WTC11 (cell line): Measurements from ENCODE around the gene RSPH3. TPM values are rescaled to one million over a fixed set of nuclear protein-coding genes. Genes with fewer than 3 reads are reported as not detected.

Experiments
- ATAC-seq: fragments of 200-7000 bp; cut with Tn5 transposase; 2 replicates; pipeline ENCODE4 v1.10.0; 2021; ENCODE audit warnings: mild to moderate bottlenecking, moderate library complexity
- CTCF ChIA-PET: fragments of 300-600 bp; sonication (Branson Sonifier 250); formaldehyde crosslinking; loops from one replicate; lab custom pipeline; 2021; ENCODE audit warnings: antibody characterized with exemption; lab: Charles Lee
- POLR2A ChIA-PET: fragments of 350-600 bp; sonication (Branson Sonifier 250); formaldehyde crosslinking; loops from one replicate; lab custom pipeline; 2021; ENCODE audit warnings: antibody characterized with exemption; lab: Charles Lee
- DNase-seq: peaks from one replicate; pipeline ENCODE4 v3.0.0; 2021; ENCODE audit warnings: low spot score
- H3K27ac Mint-ChIP-seq: 2 replicates; pipeline ENCODE4 v1.8.0; 2021; ENCODE audit warnings: mixed read lengths
- H3K27me3 Mint-ChIP-seq: 2 replicates; pipeline ENCODE4 v1.8.0; 2021; ENCODE audit warnings: low read depth, mild to moderate bottlenecking, moderate library complexity, mixed read lengths
- H3K36me3 Mint-ChIP-seq: 2 replicates; pipeline ENCODE4 v1.8.0; 2021; ENCODE audit warnings: mixed read lengths
- H3K4me1 Mint-ChIP-seq: 2 replicates; pipeline ENCODE4 v1.8.0; 2022; ENCODE audit warnings: mixed read lengths
- H3K4me3 Mint-ChIP-seq: 2 replicates; pipeline ENCODE4 v1.8.0; 2021; ENCODE audit warnings: mild to moderate bottlenecking, moderate library complexity, mixed read lengths
- H3K9me3 Mint-ChIP-seq: 2 replicates; pipeline ENCODE4 v1.8.0; 2021; ENCODE audit warnings: mixed read lengths
- ATF1 ChIP-seq: sonication (generic); formaldehyde crosslinking; IDR thresholded peaks from 2 replicates; pipeline ENCODE4 v1.8.1; 2023; ENCODE audit warnings: mild to moderate bottlenecking, moderate library complexity, missing genetic modification reagents
- CTCF ChIP-seq: fragments of 200-600 bp; IDR thresholded peaks from 2 replicates; pipeline ENCODE4 v1.8.0; 2022; ENCODE audit warnings: antibody characterized with exemption
- FOXP1 ChIP-seq: sonication (generic); formaldehyde crosslinking; IDR thresholded peaks from 2 replicates; pipeline ENCODE4 v1.8.0; 2022; ENCODE audit warnings: missing genetic modification reagents, mild to moderate bottlenecking, moderate library complexity, borderline replicate concordance
- GRHL2 ChIP-seq: fragments of 250-450 bp; sonication (Bioruptor Pico); IDR thresholded peaks from 2 replicates; pipeline ENCODE4 v1.8.0; 2022; ENCODE audit warnings: mild to moderate bottlenecking, moderate library complexity; ENCODE audit not compliant: insufficient replicate concordance, severe bottlenecking
- NFE2L1 ChIP-seq: sonication (generic); formaldehyde crosslinking; IDR thresholded peaks from 2 replicates; pipeline ENCODE4 v1.8.1; 2023; ENCODE audit warnings: missing genetic modification reagents
- PREB ChIP-seq: sonication (generic); formaldehyde crosslinking; IDR thresholded peaks from 2 replicates; pipeline ENCODE4 v1.8.1; 2022; ENCODE audit warnings: mild to moderate bottlenecking, missing genetic modification reagents, moderate library complexity, borderline replicate concordance
- STAT6 ChIP-seq: sonication (generic); formaldehyde crosslinking; conservative IDR thresholded peaks from 2 replicates; pipeline ENCODE4 v1.8.1; 2023; ENCODE audit warnings: mild to moderate bottlenecking, low read depth, missing genetic modification reagents, moderate library complexity
- TCF7 ChIP-seq: sonication (generic); formaldehyde crosslinking; IDR thresholded peaks from 2 replicates; pipeline ENCODE4 v1.8.0; 2022; ENCODE audit warnings: mild to moderate bottlenecking, low read depth, missing genetic modification reagents, moderate library complexity
- ZNF416 ChIP-seq: fragments of 250-450 bp; sonication (Bioruptor Pico); IDR thresholded peaks from 2 replicates; pipeline ENCODE4 v1.9.0; 2021; ENCODE audit warnings: mild to moderate bottlenecking, inconsistent platforms
- total RNA-seq: library from RNA; stranded (reverse); gene quantifications from 3 replicates; pipeline ENCODE4 v1.2.3, GENCODE V29; 2021
- TF ChIP-seq, protein P1 (sequence below): fragments of 250-450 bp; sonication (Bioruptor Pico); IDR thresholded peaks from 2 replicates; pipeline ENCODE4 v1.9.0; 2021; ENCODE audit warnings: mild to moderate bottlenecking, borderline replicate concordance
- TF ChIP-seq, protein P2 (sequence below): sonication (generic); formaldehyde crosslinking; IDR thresholded peaks from 2 replicates; pipeline ENCODE4 v1.8.1; 2023; ENCODE audit warnings: mild to moderate bottlenecking, moderate library complexity, missing genetic modification reagents
- TF ChIP-seq, protein P3 (sequence below): sonication (generic); formaldehyde crosslinking; IDR thresholded peaks from 2 replicates; pipeline ENCODE4 v1.8.1; 2023; ENCODE audit warnings: mild to moderate bottlenecking, missing genetic modification reagents

The RSPH3 gene
- total RNA-seq, 1 experiment from 2014 or later: 3.2 TPM

- TF ChIP-seq PREB (CRISPR knock-in tag): no peak
- TF ChIP-seq, protein P1, sequence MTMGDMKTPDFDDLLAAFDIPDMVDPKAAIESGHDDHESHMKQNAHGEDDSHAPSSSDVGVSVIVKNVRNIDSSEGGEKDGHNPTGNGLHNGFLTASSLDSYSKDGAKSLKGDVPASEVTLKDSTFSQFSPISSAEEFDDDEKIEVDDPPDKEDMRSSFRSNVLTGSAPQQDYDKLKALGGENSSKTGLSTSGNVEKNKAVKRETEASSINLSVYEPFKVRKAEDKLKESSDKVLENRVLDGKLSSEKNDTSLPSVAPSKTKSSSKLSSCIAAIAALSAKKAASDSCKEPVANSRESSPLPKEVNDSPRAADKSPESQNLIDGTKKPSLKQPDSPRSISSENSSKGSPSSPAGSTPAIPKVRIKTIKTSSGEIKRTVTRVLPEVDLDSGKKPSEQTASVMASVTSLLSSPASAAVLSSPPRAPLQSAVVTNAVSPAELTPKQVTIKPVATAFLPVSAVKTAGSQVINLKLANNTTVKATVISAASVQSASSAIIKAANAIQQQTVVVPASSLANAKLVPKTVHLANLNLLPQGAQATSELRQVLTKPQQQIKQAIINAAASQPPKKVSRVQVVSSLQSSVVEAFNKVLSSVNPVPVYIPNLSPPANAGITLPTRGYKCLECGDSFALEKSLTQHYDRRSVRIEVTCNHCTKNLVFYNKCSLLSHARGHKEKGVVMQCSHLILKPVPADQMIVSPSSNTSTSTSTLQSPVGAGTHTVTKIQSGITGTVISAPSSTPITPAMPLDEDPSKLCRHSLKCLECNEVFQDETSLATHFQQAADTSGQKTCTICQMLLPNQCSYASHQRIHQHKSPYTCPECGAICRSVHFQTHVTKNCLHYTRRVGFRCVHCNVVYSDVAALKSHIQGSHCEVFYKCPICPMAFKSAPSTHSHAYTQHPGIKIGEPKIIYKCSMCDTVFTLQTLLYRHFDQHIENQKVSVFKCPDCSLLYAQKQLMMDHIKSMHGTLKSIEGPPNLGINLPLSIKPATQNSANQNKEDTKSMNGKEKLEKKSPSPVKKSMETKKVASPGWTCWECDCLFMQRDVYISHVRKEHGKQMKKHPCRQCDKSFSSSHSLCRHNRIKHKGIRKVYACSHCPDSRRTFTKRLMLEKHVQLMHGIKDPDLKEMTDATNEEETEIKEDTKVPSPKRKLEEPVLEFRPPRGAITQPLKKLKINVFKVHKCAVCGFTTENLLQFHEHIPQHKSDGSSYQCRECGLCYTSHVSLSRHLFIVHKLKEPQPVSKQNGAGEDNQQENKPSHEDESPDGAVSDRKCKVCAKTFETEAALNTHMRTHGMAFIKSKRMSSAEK (CRISPR knock-in tag): no peak
- no peak for TF ChIP-seq ATF1 (CRISPR knock-in tag)
- no peak for TF ChIP-seq ZNF416 (CRISPR knock-in tag)
Measured at GRCh38 chr6:158978757-158979156, 21.2 kb downstream of the RSPH3 start (continued).

- TF ChIP-seq GRHL2 (no peak), FOXP1 (CRISPR knock-in tag) (no peak)
- TF ChIP-seq, protein P2, sequence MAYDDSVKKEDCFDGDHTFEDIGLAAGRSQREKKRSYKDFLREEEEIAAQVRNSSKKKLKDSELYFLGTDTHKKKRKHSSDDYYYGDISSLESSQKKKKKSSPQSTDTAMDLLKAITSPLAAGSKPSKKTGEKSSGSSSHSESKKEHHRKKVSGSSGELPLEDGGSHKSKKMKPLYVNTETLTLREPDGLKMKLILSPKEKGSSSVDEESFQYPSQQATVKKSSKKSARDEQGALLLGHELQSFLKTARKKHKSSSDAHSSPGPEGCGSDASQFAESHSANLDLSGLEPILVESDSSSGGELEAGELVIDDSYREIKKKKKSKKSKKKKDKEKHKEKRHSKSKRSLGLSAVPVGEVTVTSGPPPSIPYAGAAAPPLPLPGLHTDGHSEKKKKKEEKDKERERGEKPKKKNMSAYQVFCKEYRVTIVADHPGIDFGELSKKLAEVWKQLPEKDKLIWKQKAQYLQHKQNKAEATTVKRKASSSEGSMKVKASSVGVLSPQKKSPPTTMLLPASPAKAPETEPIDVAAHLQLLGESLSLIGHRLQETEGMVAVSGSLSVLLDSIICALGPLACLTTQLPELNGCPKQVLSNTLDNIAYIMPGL (CRISPR knock-in tag): no peak
- TF ChIP-seq, protein P3, sequence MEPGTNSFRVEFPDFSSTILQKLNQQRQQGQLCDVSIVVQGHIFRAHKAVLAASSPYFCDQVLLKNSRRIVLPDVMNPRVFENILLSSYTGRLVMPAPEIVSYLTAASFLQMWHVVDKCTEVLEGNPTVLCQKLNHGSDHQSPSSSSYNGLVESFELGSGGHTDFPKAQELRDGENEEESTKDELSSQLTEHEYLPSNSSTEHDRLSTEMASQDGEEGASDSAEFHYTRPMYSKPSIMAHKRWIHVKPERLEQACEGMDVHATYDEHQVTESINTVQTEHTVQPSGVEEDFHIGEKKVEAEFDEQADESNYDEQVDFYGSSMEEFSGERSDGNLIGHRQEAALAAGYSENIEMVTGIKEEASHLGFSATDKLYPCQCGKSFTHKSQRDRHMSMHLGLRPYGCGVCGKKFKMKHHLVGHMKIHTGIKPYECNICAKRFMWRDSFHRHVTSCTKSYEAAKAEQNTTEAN (CRISPR knock-in tag): no peak
- Mint-ChIP-seq H3K4me1 (no peaks in the 10 kb centered on the region), H3K36me3 (no peaks in the 10 kb centered on the region), H3K27me3 (no peaks in the 10 kb centered on the region), H3K4me3 (no peak overlapping the region), H3K27ac (no peak overlapping the region), H3K9me3 (no peaks in the 10 kb centered on the region)
- ChIA-PET POLR2A (interaction anchor here (0.6 kb wide), 1 partner anchor 575 kb away, joined by 3 read pairs; no protein-coding TSS in a partner anchor), CTCF (interaction anchor here (0.8 to 1.0 kb wide), 2 partner anchors 65 to 108 kb away, joined by 3 read pairs; no protein-coding TSS in a partner anchor)
- no peak for DNase-seq
- ATAC-seq: no peak
Measured at GRCh38 chr6:158977382-158977781, 22.6 kb downstream of the RSPH3 start.

DNA sequence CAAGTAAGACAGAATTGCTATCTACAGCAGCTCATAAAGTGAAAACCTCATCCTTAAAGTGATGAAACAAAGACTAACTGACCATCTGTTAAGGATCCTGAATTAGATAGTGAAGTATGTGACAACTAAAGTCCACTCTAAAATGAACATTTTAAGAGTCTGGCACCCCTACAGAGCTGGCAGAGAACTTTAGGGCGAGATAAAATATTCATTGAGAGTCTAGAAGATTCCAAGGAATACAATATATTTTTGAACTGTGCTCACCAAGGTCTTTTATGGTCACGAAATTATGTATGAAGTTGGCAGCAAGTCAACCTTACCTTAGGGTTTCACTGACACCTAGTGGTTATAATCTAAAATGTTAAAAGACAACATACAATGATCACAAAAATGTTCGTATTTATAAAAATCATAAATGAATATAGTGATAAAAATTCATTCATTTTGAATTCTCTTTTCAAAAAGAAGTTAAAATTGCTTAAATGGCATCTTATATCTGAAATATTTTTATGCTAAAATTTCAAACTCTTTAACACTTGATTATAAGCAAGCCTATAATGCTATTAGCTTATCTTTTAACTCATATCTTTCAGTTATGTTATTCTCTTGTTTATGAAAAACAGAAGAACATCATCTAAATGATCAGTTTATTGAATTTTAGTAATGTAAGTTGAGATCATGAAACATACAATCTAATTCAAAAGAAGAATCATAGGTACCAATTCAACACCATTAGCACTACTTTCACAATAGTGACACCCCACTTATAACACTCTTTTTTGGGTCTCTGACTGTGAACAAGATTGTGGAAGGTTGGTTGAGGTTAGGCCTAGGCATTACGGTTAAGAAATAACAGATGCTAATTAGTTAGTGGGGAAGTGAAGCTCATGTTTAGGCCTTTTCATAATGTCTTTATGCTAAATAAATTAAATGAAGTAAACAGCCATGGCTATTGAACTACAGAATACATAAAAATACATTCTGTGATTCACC lies 27.5 kb downstream of the RSPH3 start:
- DNase-seq (no peak), ATAC-seq (peak; percentile 28; the same call in 1 of the 2 replicates)
- no peak overlapping the region for H3K4me3 Mint-ChIP-seq
- POLR2A ChIA-PET: no interaction called here
- CTCF ChIA-PET: interaction anchor here (0.7 to 3.4 kb wide), 8 partner anchors 162 to 758 kb away, joined by 3 to 23 read pairs (median 4); no protein-coding TSS in a partner anchor
- H3K9me3 Mint-ChIP-seq: peaks cover 16% of the 10 kb centered on the region
- no peak overlapping the region for H3K27ac Mint-ChIP-seq
- no peak for TF ChIP-seq STAT6 (CRISPR knock-in tag)
- TF ChIP-seq TCF7 (CRISPR knock-in tag): no peak
- TF ChIP-seq CTCF: peak; percentile 14; the same call in 1 of the 2 replicates
- TF ChIP-seq, protein P2 (CRISPR knock-in tag): no peak
- TF ChIP-seq NFE2L1 (CRISPR knock-in tag): no peak
- no peaks in the 10 kb centered on the region; the same call in none of the 2 replicates for H3K27me3 Mint-ChIP-seq
- H3K36me3 Mint-ChIP-seq: peaks cover 12% of the 10 kb centered on the region
- H3K4me1 Mint-ChIP-seq: peaks cover 13% of the 10 kb centered on the region
